HepG2 (cell line): ENCODE data around the gene SOS2. TPM values are rescaled to one million over a fixed set of nuclear protein-coding genes. Genes with fewer than 3 reads are reported as not detected.
A peak's percentile ranks its signal among the peaks of the same experiment; 100 is the strongest.

Experiments
- ARNT ChIP-seq: fragments of 450-650 bp; IDR thresholded peaks from 2 replicates; pipeline ENCODE4 v1.6.1; 2017
- BHLHE40 ChIP-seq: IDR thresholded peaks from 2 replicates; pipeline ENCODE4 v1.6.1; 2011; ENCODE audit warnings: low read length, improper control_type of control experiment
- DR1 ChIP-seq: sonication (generic); formaldehyde crosslinking; IDR thresholded peaks from 2 replicates; pipeline ENCODE4 v1.8.0; 2021; ENCODE audit warnings: mild to moderate bottlenecking, missing genetic modification reagents, inconsistent platforms
- ETV6 ChIP-seq: sonication (generic); formaldehyde crosslinking; conservative IDR thresholded peaks from 2 replicates; pipeline ENCODE4 v1.4.0; 2020; ENCODE audit warnings: missing genetic modification reagents
- PHB2 ChIP-seq: fragments of 450-650 bp; IDR thresholded peaks from 2 replicates; pipeline ENCODE4 v1.6.1; 2018; ENCODE audit not compliant: partially characterized antibody
- POLR2AphosphoS2 ChIP-seq: IDR thresholded peaks from 2 replicates; pipeline ENCODE4 v1.6.1; 2011; ENCODE audit warnings: low read depth, low read length, improper control_type of control experiment
- SALL1 ChIP-seq: sonication (generic); formaldehyde crosslinking; IDR thresholded peaks from 2 replicates; pipeline ENCODE4 v1.8.0; 2022; ENCODE audit warnings: mild to moderate bottlenecking, missing genetic modification reagents
- SNAI1 ChIP-seq: sonication (generic); formaldehyde crosslinking; IDR thresholded peaks from 2 replicates; pipeline ENCODE4 v1.5.0; 2020; ENCODE audit warnings: mild to moderate bottlenecking, missing genetic modification reagents, borderline replicate concordance
- SP2 ChIP-seq: sonication (generic); formaldehyde crosslinking; IDR thresholded peaks from 2 replicates; pipeline ENCODE4 v1.5.1; 2020; ENCODE audit warnings: mild to moderate bottlenecking, missing genetic modification reagents
- ZC3H13 ChIP-seq: sonication (generic); formaldehyde crosslinking; IDR thresholded peaks from 2 replicates; pipeline ENCODE4 v1.8.1; 2023; ENCODE audit warnings: mild to moderate bottlenecking, missing genetic modification reagents, moderate library complexity
- ZNF282 ChIP-seq: fragments of 450-650 bp; IDR thresholded peaks from 2 replicates; pipeline ENCODE4 v1.6.1; 2018; ENCODE audit not compliant: partially characterized antibody
- ZNF30 ChIP-seq: sonication (generic); formaldehyde crosslinking; IDR thresholded peaks from 2 replicates; pipeline ENCODE4 v1.5.0; 2020; ENCODE audit warnings: mild to moderate bottlenecking, missing genetic modification reagents
- ZNF556 ChIP-seq: sonication (generic); formaldehyde crosslinking; IDR thresholded peaks from 2 replicates; pipeline ENCODE4 v1.4.0; 2020; ENCODE audit warnings: mild to moderate bottlenecking, missing genetic modification reagents, borderline replicate concordance
- ZNF619 ChIP-seq: sonication (generic); formaldehyde crosslinking; IDR thresholded peaks from 2 replicates; pipeline ENCODE4 v1.4.0; 2020; ENCODE audit warnings: mild to moderate bottlenecking, missing genetic modification reagents
- ZNF660 ChIP-seq: sonication (generic); formaldehyde crosslinking; IDR thresholded peaks from 2 replicates; pipeline ENCODE4 v1.5.1; 2020; ENCODE audit warnings: mild to moderate bottlenecking, low read depth, missing genetic modification reagents, borderline replicate concordance
- polyA plus RNA-seq, 8 experiments: library from polyadenylated mRNA; depleted of rRNA in 3 of 8; stranded (reverse) in 7 of 8; unstranded in 1 of 8; fragments of >200 nt; fragmentation: Illumina TruSeq in 4 of 8; extraction: Trizol in 4 of 8; gene quantifications; 2 replicates each; pipeline versions ENCODE4 v1.2.1 to v1.2.3, GENCODE V29; 2011 to 2016; ENCODE audit warnings: low read depth in 4 of 8, missing spikeins in 1 of 8, mixed read lengths in 1 of 8; ENCODE audit not compliant: insufficient read depth in 1 of 8
- total RNA-seq, 5 experiments: library from RNA; depleted of rRNA; stranded (reverse); fragments of >200 nt; fragmentation: Illumina TruSeq; extraction: Trizol; gene quantifications; 2 replicates each; pipeline ENCODE4 v1.2.3, GENCODE V29; 2016; ENCODE audit warnings: low read depth in 1 of 5
- TF ChIP-seq, protein P1 (sequence below): sonication (generic); formaldehyde crosslinking; conservative IDR thresholded peaks from 2 replicates; pipeline ENCODE4 v1.4.0; 2020; ENCODE audit warnings: missing genetic modification reagents
- TF ChIP-seq, protein P2 (sequence below): sonication (generic); formaldehyde crosslinking; IDR thresholded peaks from 2 replicates; pipeline ENCODE4 v1.8.1; 2023; ENCODE audit warnings: missing genetic modification reagents, inconsistent platforms, borderline replicate concordance
- TF ChIP-seq, protein P3 (sequence below): sonication (generic); formaldehyde crosslinking; IDR thresholded peaks from 2 replicates; pipeline ENCODE4 v1.9.0; 2021; ENCODE audit warnings: missing genetic modification reagents, mild to moderate bottlenecking, borderline replicate concordance
- TF ChIP-seq, protein P4 (sequence below): sonication (generic); formaldehyde crosslinking; IDR thresholded peaks from 2 replicates; pipeline ENCODE4 v1.5.0; 2020; ENCODE audit warnings: missing genetic modification reagents
- TF ChIP-seq, protein P5 (sequence below), 2 experiments: fragments of 450-650 bp in 1 of 2; sonication (generic) in 1 of 2; formaldehyde crosslinking; IDR thresholded peaks; 2 replicates each; pipeline versions ENCODE4 v1.5.0 to v1.8.0; 2020 to 2022; ENCODE audit warnings: mild to moderate bottlenecking in 1 of 2, missing genetic modification reagents in 1 of 2

The SOS2 gene
- total and polyA plus RNA-seq, 2 of the 13 experiments (the other 11 are each of a cell fraction or from before 2014, with no cell fraction given) = 9.3 to 12.1 TPM

DNA sequence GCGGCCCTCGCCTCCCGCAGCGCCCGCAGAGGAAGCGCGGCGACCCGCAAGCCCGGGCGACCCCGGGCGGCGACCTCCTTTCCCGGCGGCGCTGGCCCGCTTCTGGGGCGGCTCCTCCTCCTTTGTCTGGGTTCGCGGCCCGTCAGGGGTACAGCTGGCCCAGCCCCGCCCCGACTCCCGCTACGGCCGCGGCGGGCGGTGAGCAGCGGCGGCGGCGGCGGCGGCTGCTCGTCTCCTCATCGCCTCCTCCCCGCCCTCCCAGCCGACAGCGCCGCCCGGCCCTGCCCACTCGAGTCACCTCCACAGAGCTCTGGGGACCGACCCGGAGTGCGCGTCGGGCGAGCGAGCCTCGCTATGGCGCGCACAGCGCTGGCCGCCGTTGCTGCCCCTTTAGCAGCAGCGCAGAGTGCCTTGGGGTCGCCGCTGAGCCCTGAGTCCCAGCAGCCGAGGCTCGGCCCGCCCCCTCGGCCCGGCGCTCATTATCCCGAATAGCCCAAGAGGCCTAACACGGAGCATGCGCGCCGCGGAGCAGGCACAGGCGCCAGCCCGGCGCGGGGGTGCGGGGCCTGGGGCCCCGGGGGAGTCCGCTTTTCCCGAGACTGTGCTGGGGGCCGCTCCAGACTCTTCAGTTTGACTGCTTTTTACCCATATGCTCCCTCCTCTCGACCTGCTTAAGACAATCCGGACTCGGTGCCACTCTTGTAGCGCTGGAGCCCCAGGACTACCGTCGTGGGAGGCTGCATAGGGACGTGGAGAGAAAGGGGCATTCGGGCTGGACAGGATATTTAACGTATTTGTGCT lies at the start of gene SOS2 (continued):
- TF ChIP-seq, protein P1, sequence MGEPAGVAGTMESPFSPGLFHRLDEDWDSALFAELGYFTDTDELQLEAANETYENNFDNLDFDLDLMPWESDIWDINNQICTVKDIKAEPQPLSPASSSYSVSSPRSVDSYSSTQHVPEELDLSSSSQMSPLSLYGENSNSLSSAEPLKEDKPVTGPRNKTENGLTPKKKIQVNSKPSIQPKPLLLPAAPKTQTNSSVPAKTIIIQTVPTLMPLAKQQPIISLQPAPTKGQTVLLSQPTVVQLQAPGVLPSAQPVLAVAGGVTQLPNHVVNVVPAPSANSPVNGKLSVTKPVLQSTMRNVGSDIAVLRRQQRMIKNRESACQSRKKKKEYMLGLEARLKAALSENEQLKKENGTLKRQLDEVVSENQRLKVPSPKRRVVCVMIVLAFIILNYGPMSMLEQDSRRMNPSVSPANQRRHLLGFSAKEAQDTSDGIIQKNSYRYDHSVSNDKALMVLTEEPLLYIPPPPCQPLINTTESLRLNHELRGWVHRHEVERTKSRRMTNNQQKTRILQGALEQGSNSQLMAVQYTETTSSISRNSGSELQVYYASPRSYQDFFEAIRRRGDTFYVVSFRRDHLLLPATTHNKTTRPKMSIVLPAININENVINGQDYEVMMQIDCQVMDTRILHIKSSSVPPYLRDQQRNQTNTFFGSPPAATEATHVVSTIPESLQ = peak; percentile 64; the same call in 1 of the 2 replicates
- TF ChIP-seq SP2 (no peak), PHB2 (no peak), SALL1 (CRISPR knock-in tag) (peak; percentile 91), ZC3H13 (no peak; the same call in 1 of the 2 replicates), SNAI1 (CRISPR knock-in tag) (no peak), ARNT (no peak), ZNF282 (no peak), BHLHE40 (no peak), ZNF556 (peak; percentile 72; the same call in 1 of the 2 replicates), DR1 (CRISPR knock-in tag) (no peak; the same call in 1 of the 2 replicates), ZNF660 (CRISPR knock-in tag) (no peak), ETV6 (CRISPR knock-in tag) (no peak; the same call in 1 of the 2 replicates), POLR2AphosphoS2 (no peak), ZNF619 (CRISPR knock-in tag) (no peak), ZNF30 (CRISPR knock-in tag) (no peak)
- TF ChIP-seq, protein P2, sequence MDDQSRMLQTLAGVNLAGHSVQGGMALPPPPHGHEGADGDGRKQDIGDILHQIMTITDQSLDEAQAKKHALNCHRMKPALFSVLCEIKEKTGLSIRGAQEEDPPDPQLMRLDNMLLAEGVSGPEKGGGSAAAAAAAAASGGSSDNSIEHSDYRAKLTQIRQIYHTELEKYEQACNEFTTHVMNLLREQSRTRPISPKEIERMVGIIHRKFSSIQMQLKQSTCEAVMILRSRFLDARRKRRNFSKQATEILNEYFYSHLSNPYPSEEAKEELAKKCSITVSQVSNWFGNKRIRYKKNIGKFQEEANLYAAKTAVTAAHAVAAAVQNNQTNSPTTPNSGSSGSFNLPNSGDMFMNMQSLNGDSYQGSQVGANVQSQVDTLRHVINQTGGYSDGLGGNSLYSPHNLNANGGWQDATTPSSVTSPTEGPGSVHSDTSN (CRISPR knock-in tag) = no peak
- TF ChIP-seq, protein P3, sequence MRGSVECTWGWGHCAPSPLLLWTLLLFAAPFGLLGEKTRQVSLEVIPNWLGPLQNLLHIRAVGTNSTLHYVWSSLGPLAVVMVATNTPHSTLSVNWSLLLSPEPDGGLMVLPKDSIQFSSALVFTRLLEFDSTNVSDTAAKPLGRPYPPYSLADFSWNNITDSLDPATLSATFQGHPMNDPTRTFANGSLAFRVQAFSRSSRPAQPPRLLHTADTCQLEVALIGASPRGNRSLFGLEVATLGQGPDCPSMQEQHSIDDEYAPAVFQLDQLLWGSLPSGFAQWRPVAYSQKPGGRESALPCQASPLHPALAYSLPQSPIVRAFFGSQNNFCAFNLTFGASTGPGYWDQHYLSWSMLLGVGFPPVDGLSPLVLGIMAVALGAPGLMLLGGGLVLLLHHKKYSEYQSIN (CRISPR knock-in tag) = no peak
- TF ChIP-seq, protein P4, sequence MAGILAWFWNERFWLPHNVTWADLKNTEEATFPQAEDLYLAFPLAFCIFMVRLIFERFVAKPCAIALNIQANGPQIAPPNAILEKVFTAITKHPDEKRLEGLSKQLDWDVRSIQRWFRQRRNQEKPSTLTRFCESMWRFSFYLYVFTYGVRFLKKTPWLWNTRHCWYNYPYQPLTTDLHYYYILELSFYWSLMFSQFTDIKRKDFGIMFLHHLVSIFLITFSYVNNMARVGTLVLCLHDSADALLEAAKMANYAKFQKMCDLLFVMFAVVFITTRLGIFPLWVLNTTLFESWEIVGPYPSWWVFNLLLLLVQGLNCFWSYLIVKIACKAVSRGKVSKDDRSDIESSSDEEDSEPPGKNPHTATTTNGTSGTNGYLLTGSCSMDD (CRISPR knock-in tag) = no peak
- TF ChIP-seq, protein P5, sequence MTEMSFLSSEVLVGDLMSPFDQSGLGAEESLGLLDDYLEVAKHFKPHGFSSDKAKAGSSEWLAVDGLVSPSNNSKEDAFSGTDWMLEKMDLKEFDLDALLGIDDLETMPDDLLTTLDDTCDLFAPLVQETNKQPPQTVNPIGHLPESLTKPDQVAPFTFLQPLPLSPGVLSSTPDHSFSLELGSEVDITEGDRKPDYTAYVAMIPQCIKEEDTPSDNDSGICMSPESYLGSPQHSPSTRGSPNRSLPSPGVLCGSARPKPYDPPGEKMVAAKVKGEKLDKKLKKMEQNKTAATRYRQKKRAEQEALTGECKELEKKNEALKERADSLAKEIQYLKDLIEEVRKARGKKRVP (CRISPR knock-in tag; IDR thresholded peaks at IDR 0.05) = no peak
